MM.1S (cell line): ENCODE data around the gene OSBP.

Source experiments
- DNase-seq: peaks from one replicate; pipeline ENCODE4 v3.0.0-alpha.2; 2015
- H2AFZ ChIP-seq: fragments of 300-600 bp; sonication (generic); 2 replicates; pipeline ENCODE4 v1.6.0; 2016; ENCODE audit warnings: antibody characterized with exemption, low read length
- H3F3A ChIP-seq: fragments of 300-600 bp; sonication (generic); 2 replicates; pipeline ENCODE4 v1.6.1; 2016; ENCODE audit warnings: mild to moderate bottlenecking, antibody characterized with exemption, low read length, moderate library complexity, mixed read lengths; ENCODE audit not compliant: insufficient read depth
- H3K27ac ChIP-seq: fragments of 300-600 bp; sonication (generic); 2 replicates; pipeline ENCODE4 v1.5.1; 2016; ENCODE audit warnings: mild to moderate bottlenecking, low read length
- H3K27me3 ChIP-seq: fragments of 300-600 bp; sonication (generic); replicated peaks from 2 replicates; pipeline ENCODE4 v1.6.0; 2016; ENCODE audit warnings: low read length; ENCODE audit not compliant: insufficient read depth
- H3K36me3 ChIP-seq: fragments of 300-600 bp; sonication (generic); replicated peaks from 2 replicates; pipeline ENCODE4 v1.6.1; 2016; ENCODE audit warnings: mild to moderate bottlenecking, low read length, mixed read lengths; ENCODE audit not compliant: insufficient read depth
- H3K4me1 ChIP-seq: fragments of 300-600 bp; sonication (generic); 2 replicates; pipeline ENCODE4 v1.6.1; 2016; ENCODE audit warnings: low read length, mixed read lengths
- H3K4me2 ChIP-seq: fragments of 300-600 bp; sonication (generic); 2 replicates; pipeline ENCODE4 v1.6.0; 2016; ENCODE audit warnings: low read depth, low read length
- H3K4me3 ChIP-seq: fragments of 300-600 bp; sonication (generic); 2 replicates; pipeline ENCODE4 v1.5.1; 2016; ENCODE audit warnings: low read length, mixed read lengths
- H3K79me2 ChIP-seq: fragments of 300-600 bp; sonication (generic); 2 replicates; pipeline ENCODE4 v1.6.1; 2016; ENCODE audit warnings: mixed run types, low read length, mixed read lengths
- H3K9ac ChIP-seq: fragments of 300-600 bp; sonication (generic); 2 replicates; pipeline ENCODE4 v1.6.1; 2016; ENCODE audit warnings: low read length, mixed read lengths
- H3K9me2 ChIP-seq: fragments of 300-600 bp; sonication (generic); replicated peaks from 2 replicates; pipeline ENCODE4 v1.6.1; 2016; ENCODE audit warnings: mild to moderate bottlenecking, low read length, mixed read lengths; ENCODE audit not compliant: insufficient read depth
- H3K9me3 ChIP-seq: fragments of 300-600 bp; sonication (generic); replicated peaks from 2 replicates; pipeline ENCODE4 v1.6.1; 2016; ENCODE audit warnings: mild to moderate bottlenecking, low read length, mixed read lengths; ENCODE audit not compliant: insufficient read depth
- H4K20me1 ChIP-seq: fragments of 300-600 bp; sonication (generic); 2 replicates; pipeline ENCODE4 v1.6.1; 2016; ENCODE audit warnings: mild to moderate bottlenecking, low read length, moderate library complexity, mixed read lengths; ENCODE audit not compliant: insufficient read depth
- EZH2 ChIP-seq: fragments of 300-600 bp; sonication (generic); optimal IDR thresholded peaks from 2 replicates; pipeline ENCODE3; 2017; ENCODE audit warnings: low read depth, mild to moderate bottlenecking, antibody characterized with exemption, low read length, mixed read lengths
- EZH2phosphoT487 ChIP-seq: fragments of 300-600 bp; sonication (generic); IDR thresholded peaks from 2 replicates; pipeline ENCODE4 v1.6.1; 2018; ENCODE audit warnings: antibody characterized with exemption, low read length
- TF ChIP-seq, protein P1 (sequence below): fragments of 300-600 bp; sonication (generic); IDR thresholded peaks from 2 replicates; pipeline ENCODE4 v1.5.1; 2016; ENCODE audit warnings: antibody characterized with exemption, low read length, mixed read lengths

OSBP gene

DNA sequence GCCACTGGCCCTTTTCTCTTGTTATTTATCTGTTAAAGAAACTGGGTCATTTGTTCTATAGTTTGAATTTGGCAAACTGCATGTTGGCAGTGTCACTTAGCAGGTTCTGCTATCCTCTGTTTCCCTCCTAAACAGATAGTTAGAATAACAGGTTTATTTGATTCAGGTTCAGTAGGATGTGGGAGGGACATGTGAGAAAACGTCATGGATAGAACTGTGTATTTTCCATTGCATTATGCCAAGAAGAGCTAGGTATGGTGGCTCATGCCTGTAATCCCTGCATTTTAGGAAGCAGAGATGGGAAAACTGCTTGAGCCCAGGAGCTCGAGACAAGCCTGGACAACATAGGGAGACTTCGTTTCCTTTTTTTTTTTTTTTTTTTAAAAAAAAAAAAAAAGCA lies 29.0 kb upstream of the OSBP start:
- Histone ChIP-seq H3K4me2 (no peak overlapping the region), H2AFZ (no peak overlapping the region), H3K9me2 (no peaks in the 10 kb centered on the region), H3K79me2 (no peaks in the 10 kb centered on the region), H3K4me3 (no peak overlapping the region), H3K27me3 (no peaks in the 10 kb centered on the region), H4K20me1 (no peaks in the 10 kb centered on the region), H3K27ac (no peak overlapping the region), H3K36me3 (peaks cover 14% of the 10 kb centered on the region), H3K9ac (no peak overlapping the region), H3F3A (no peaks in the 10 kb centered on the region), H3K9me3 (no peaks in the 10 kb centered on the region), H3K4me1 (no peaks in the 10 kb centered on the region)
- DNase-seq, result no peak
- TF ChIP-seq EZH2 (no peak), EZH2phosphoT487 (no peak)
- TF ChIP-seq, protein P1, sequence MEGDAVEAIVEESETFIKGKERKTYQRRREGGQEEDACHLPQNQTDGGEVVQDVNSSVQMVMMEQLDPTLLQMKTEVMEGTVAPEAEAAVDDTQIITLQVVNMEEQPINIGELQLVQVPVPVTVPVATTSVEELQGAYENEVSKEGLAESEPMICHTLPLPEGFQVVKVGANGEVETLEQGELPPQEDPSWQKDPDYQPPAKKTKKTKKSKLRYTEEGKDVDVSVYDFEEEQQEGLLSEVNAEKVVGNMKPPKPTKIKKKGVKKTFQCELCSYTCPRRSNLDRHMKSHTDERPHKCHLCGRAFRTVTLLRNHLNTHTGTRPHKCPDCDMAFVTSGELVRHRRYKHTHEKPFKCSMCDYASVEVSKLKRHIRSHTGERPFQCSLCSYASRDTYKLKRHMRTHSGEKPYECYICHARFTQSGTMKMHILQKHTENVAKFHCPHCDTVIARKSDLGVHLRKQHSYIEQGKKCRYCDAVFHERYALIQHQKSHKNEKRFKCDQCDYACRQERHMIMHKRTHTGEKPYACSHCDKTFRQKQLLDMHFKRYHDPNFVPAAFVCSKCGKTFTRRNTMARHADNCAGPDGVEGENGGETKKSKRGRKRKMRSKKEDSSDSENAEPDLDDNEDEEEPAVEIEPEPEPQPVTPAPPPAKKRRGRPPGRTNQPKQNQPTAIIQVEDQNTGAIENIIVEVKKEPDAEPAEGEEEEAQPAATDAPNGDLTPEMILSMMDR, result no peak

GRCh38 chr11:59643390-59643789 lies 27.8 kb upstream of the OSBP start:
- H3K36me3 ChIP-seq, result peaks cover 24% of the 10 kb centered on the region
- no peak overlapping the region for H3K4me2 ChIP-seq
- no peak for DNase-seq
- no peak overlapping the region for H2AFZ ChIP-seq
- no peak overlapping the region for H3K27ac ChIP-seq
- no peaks in the 10 kb centered on the region for H3F3A ChIP-seq
- no peaks in the 10 kb centered on the region for H3K9me3 ChIP-seq
- no peaks in the 10 kb centered on the region for H4K20me1 ChIP-seq
- TF ChIP-seq, protein P1, result no peak
- TF ChIP-seq EZH2 (no peak), EZH2phosphoT487 (no peak)
- no peak overlapping the region for H3K4me3 ChIP-seq
- no peak overlapping the region for H3K9ac ChIP-seq
- no peaks in the 10 kb centered on the region for H3K9me2 ChIP-seq
- no peaks in the 10 kb centered on the region for H3K79me2 ChIP-seq
- no peaks in the 10 kb centered on the region for H3K27me3 ChIP-seq
- no peaks in the 10 kb centered on the region for H3K4me1 ChIP-seq

- Histone ChIP-seq H2AFZ (no peak overlapping the region), H3K27ac (no peak overlapping the region), H3F3A (no peaks in the 10 kb centered on the region), H3K9me2 (no peaks in the 10 kb centered on the region), H3K4me3 (no peak overlapping the region), H3K9me3 (no peaks in the 10 kb centered on the region), H3K9ac (no peak overlapping the region), H3K79me2 (no peaks in the 10 kb centered on the region), H3K4me2 (no peak overlapping the region), H3K27me3 (no peaks in the 10 kb centered on the region), H4K20me1 (no peaks in the 10 kb centered on the region), H3K36me3 (peaks cover 24% of the 10 kb centered on the region), H3K4me1 (no peaks in the 10 kb centered on the region)
- DNase-seq, result no peak
- TF ChIP-seq, protein P1, result no peak
- no peak for TF ChIP-seq EZH2phosphoT487
- no peak for TF ChIP-seq EZH2
These were observed 25.6 kb upstream of the OSBP start for GRCh38 chr11:59641156-59641555.
